Measurements from ENCODE around the gene PIM2. TPM values are rescaled to one million over a fixed set of nuclear protein-coding genes. Genes with fewer than 3 reads are reported as not detected.
A peak's percentile ranks its signal among the peaks of the same experiment; 100 is the strongest.

PIM2 gene
- total RNA-seq, 1 donor from 2014 or later, result 9.3 TPM

GRCh38 chrX:48897625-48898306 is 21.1 kb downstream of the PIM2 start, which contains the start of the genes PQBP1 and TIMM17B:
TSS of gene PQBP1 (plus strand) at chrX:48897930. CDS start at chrX:48898510, 580 bp downstream.
TSS of gene TIMM17B (minus strand) at chrX:48897768. CDS start at chrX:48897749, 19 bp downstream.
- peak; percentile 85 for DNase-seq (ENCODE audit: extremely low spot score, unreplicated experiment)
- Mint-ChIP-seq H3K4me1 (ENCODE audit: unreplicated experiment) (no peaks in the 10 kb centered on the region), H3K36me3 (peaks cover 4% of the 10 kb centered on the region), H3K9me3 (no peaks in the 10 kb centered on the region), H3K27ac (peak within 1 kb of the TSS; percentile 95), H3K27me3 (no peaks in the 10 kb centered on the region), H3K4me3 (peak within 1 kb of the TSS; percentile 92)
- no peak for TF ChIP-seq CTCF (conservative IDR thresholded peaks at IDR 0.05)

GRCh38 chrX:48897157-48897624 is 21.6 kb downstream of the PIM2 start:
- Mint-ChIP-seq H3K9me3 (no peaks in the 10 kb centered on the region), H3K4me3 (peak overlapping the region; percentile 92), H3K4me1 (ENCODE audit: unreplicated experiment) (no peaks in the 10 kb centered on the region), H3K36me3 (peaks cover 4% of the 10 kb centered on the region), H3K27me3 (no peaks in the 10 kb centered on the region), H3K27ac (peak overlapping the region; percentile 95)
- DNase-seq (ENCODE audit: extremely low spot score, unreplicated experiment), result peak; percentile 77
- TF ChIP-seq CTCF (conservative IDR thresholded peaks at IDR 0.05), result no peak

GRCh38 chrX:48896611-48897011 is 22.2 kb downstream of the PIM2 start:
- Mint-ChIP-seq H3K4me1 (ENCODE audit: unreplicated experiment) (peaks cover 3% of the 10 kb centered on the region), H3K27me3 (no peaks in the 10 kb centered on the region), H3K4me3 (peak overlapping the region; percentile 92), H3K36me3 (peaks cover 4% of the 10 kb centered on the region), H3K27ac (peak overlapping the region; percentile 95), H3K9me3 (no peaks in the 10 kb centered on the region)
- no peak for DNase-seq (ENCODE audit: extremely low spot score, unreplicated experiment)
- TF ChIP-seq CTCF (conservative IDR thresholded peaks at IDR 0.05), result no peak

GRCh38 chrX:48894891-48895290 is 23.9 kb downstream of the PIM2 start:
- Mint-ChIP-seq H3K27ac (no peak overlapping the region), H3K36me3 (peaks cover 4% of the 10 kb centered on the region), H3K4me1 (ENCODE audit: unreplicated experiment) (peaks cover 8% of the 10 kb centered on the region), H3K4me3 (peak overlapping the region; percentile 50), H3K9me3 (no peaks in the 10 kb centered on the region), H3K27me3 (no peaks in the 10 kb centered on the region)
- no peak for TF ChIP-seq CTCF (conservative IDR thresholded peaks at IDR 0.05)
- DNase-seq (ENCODE audit: extremely low spot score, unreplicated experiment), result peak; percentile 43

GRCh38 chrX:48893556-48894348 is 25.1 kb downstream of the PIM2 start:
- Mint-ChIP-seq H3K36me3 (peaks cover 4% of the 10 kb centered on the region), H3K4me1 (ENCODE audit: unreplicated experiment) (peaks cover 8% of the 10 kb centered on the region)

More at GRCh38 chrX:48893556-48894348, 25.1 kb downstream of the PIM2 start:
- Mint-ChIP-seq H3K9me3 (no peaks in the 10 kb centered on the region), H3K27ac (no peak overlapping the region), H3K4me3 (peak overlapping the region; percentile 57), H3K27me3 (no peaks in the 10 kb centered on the region)
- no peak for TF ChIP-seq CTCF (conservative IDR thresholded peaks at IDR 0.05)
- DNase-seq (ENCODE audit: extremely low spot score, unreplicated experiment), result peak; percentile 36
